Mammary epithelial cell (primary cell): ENCODE results near the gene RAPGEF4.

Experiments
- CTCF ChIP-seq, 2 donors: IDR thresholded peaks in 1 of 2; conservative IDR thresholded peaks in 1 of 2; 2 replicates each; pipeline ENCODE4 v1.5.1; 2011 to 2012; ENCODE audit warnings: inconsistent platforms in 2 of 2, low read length in 2 of 2, mild to moderate bottlenecking in 2 of 2, control low read depth in 1 of 2, low read depth in 1 of 2; ENCODE audit not compliant: insufficient read depth in 1 of 2; ENCODE audit errors: extremely low read depth in 1 of 2
- EZH2 ChIP-seq: IDR thresholded peaks from 2 replicates; pipeline ENCODE4 v1.6.1; 2012; ENCODE audit warnings: low read length, inconsistent platforms, borderline replicate concordance

- TF ChIP-seq CTCF (conservative IDR thresholded peaks at IDR 0.05 in 1 of 2, IDR thresholded peaks at IDR 0.05 in 1 of 2; ENCODE audit: extremely low read depth in 1 of 2, insufficient read depth in 1 of 2, low read depth in 1 of 2, low read length in 2 of 2) (no peak), EZH2 (no peak)
These were observed 351.0 kb downstream of the RAPGEF4 start for GRCh38 chr2:173086518-173087213.
